Activated CD4-positive, alpha-beta T cell treated with anti-CD3 and anti-CD28 coated beads for 48 hours (primary cell): ENCODE measurements around the gene MORC1.
A peak's percentile ranks its signal among the peaks of the same experiment; 100 is the strongest.

ENCODE experiments used
- DNase-seq: peaks from one replicate; pipeline ENCODE4 v3.0.0-alpha.2; 2020

MORC1 gene

GRCh38 chr3:108931035-108931434, 186.9 kb downstream of the MORC1 start:
- DNase-seq = no peak

- no peak for DNase-seq
Measured at GRCh38 chr3:108918866-108919265, 199.1 kb downstream of the MORC1 start.

GRCh38 chr3:108914774-108915641, 202.9 kb downstream of the MORC1 start:
- peak; percentile 71 for DNase-seq

DNA sequence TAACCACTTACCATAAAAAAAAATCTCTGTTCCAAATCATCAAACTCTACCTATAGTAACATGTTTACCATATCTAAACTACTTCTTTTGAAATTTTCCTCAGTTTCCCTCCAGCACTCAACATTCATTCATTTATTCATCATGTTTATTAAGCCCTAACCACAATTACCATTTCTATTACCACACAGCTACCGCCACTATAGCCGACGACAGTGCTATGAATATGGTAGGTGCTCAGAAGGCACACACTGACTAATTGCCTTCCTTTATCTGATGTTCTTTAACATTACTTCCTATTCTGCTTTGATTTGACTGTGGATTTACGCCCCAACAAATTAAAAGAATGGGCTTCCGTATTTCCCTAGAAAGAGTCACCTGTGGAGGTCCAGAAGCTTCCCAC, 208.1 kb downstream of the MORC1 start:
- no peak for DNase-seq
